ENCODE results near the gene HOXB6.

GRCh38 chr17:48577946-48578615, 26.7 kb downstream of the HOXB6 start, which contains the start of gene HOXB4:
- TF ChIP-seq CTCF (IDR thresholded peaks at IDR 0.05) (no peak), EZH2phosphoT487 (IDR thresholded peaks at IDR 0.05) (peak; percentile 77)
